CD4-positive, alpha-beta T cell treated with Interleukin-4 for 4 hours (primary cell): ENCODE measurements around the gene GLB1L.
"Not testable (repeated sequence)": the region's sequence is repeated elsewhere in the genome, so short reads cannot be mapped to it uniquely, and the experiment has no call there.

Experiments
- DNase-seq: peaks from one replicate; pipeline ENCODE4 v3.0.0-alpha.2; 2020

The GLB1L gene

DNA sequence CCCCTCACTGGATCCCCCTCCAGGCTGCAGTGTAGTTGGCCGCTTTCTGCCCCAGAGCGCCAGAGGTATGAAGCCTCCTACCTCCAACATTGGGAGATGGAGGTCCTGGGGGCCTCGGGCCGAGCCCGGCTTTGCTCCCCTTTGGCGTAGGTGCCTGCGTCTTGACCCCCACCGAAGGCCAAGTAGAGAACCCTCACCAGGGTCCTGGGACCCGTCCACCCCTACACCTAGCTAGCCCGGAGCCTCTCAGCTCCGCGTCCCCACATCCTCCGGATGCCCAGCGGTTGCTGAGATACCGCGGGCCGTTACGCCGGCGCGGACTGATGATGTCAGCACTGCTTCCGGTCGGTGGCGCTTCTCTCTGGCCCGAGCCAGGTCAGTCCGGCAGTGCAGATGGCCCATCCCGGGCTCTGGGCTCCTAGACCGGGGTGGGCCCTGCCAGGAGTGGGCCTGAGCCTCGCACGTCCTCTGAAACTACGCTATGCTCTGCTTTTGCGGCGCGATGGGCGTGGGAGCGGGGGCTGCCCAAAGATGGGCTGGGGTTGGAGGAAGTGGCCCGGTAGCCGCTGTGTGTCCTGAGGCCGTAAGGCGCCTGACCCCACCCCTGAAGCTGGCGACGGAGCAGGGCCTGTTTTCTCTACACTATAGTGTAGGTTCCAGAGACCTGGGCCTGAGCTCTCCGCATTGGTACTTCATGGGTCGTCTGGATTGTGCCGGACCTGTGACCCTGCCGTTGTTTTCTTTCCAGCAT is at the start of gene GLB1L, which contains the start of gene STK16:
GLB1L (minus strand) TSS at position 297 of the 751 bp plus-strand sequence. CDS start 1,871 bp downstream, outside the sequence.
STK16 (plus strand) TSS at position 332 of the 751 bp plus-strand sequence. CDS start 521 bp downstream, outside the sequence.
- DNase-seq: peak; percentile 85

DNA sequence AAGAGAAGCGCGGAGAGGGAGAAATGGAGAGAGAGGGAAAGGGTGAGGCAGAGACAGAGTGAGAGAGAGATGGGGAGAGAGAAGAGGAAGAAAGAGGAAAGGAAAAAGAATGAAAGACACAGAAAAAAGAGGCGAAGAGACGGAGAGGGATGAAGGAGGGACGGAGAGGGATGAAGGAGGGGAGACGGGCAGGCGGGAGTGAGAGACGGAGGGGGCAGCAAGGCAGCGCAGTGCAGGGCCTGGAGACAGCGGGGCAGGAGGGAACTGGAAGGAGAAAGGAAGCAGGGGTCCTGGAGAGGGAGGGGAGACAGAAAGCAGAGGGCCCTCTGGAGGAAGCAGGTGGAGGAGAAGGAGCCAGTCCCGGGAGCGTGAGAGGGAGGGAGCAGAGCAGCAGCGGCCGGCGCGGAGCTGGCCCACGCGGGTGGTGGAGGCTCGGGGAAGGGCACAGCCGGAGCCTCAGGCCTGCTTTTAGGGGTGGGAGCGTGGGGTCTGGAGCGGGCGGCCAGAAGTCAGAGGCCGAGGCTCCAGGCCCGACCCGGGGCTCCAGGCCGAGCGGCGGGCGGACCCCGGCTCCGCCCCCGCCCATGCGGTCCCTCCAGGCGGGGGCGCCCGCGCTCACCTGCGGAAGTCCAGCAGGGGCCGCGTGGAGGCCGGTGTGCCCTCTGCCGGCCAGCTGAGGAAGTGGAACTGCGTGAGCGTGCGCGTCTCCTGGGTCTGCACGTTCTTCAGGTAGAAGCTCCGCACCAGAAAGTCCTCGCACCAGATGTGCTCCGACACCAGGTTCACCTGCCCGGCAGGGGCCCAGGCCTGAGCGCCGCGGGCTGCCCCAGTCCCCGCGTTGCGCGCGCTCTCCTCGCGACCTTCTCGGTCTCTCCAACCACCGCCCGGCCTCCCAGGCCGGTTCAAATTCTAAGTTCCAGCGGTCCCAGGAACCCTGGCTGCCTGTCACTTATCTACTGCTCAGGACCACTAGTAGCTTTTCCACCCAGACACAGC is 49.4 kb upstream of the GLB1L start:
- peak; percentile 88 for DNase-seq

- DNase-seq: no peak
Observed at GRCh38 chr2:219293736-219294231, 48.5 kb upstream of the GLB1L start.

GRCh38 chr2:219292616-219293015 is 47.4 kb upstream of the GLB1L start:
- DNase-seq: no peak

DNA sequence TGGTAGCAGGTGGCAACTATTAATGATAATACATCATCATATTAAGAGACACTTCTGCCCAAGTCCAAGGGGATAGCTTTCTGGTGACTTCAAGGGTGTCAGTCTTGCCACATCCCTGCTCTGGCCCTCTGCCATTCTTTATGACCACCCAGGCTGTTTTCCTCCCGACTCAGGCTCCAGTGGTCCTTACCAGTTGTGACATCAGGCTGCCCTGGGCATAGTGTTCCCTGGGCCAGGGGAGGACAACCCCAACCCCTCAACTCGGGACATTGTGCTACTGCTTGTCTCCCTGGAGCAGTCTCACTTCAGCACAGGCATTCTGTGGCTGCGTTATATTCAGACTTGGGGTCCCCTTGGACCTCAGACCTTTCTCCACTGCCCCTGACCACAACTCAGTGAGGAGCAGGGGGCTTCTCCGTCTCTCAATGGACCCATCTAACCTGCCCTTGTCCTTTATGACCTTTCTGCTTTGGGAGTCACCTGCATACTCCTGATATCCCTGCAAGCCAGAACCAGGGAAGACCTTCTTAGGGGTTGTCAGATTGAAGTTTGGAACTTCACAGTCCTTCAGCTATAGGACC is 46.8 kb upstream of the GLB1L start:
- no peak for DNase-seq

DNA sequence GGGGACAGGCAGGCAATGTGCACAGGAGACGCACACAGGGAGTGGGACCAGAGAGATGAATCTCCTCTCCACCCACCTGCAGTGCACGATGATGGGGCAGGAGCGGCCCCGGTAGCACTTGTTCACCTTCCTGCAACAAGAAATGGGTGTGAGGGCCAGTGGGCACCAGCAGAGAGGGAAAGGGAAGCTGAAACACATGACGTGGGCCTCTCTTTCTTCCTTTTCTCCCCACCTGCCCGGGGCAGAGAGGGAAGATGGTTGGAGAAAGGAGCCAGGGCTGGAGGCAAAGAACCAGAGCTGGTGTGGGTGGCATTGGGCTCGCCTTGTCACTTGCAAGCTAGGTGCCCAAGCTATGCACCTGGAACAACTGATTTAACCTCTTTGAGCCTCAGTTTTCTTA is 46.1 kb upstream of the GLB1L start:
- DNase-seq: no peak

GRCh38 chr2:219290381-219291171 is 45.3 kb upstream of the GLB1L start:
- DNase-seq: no peak

DNA sequence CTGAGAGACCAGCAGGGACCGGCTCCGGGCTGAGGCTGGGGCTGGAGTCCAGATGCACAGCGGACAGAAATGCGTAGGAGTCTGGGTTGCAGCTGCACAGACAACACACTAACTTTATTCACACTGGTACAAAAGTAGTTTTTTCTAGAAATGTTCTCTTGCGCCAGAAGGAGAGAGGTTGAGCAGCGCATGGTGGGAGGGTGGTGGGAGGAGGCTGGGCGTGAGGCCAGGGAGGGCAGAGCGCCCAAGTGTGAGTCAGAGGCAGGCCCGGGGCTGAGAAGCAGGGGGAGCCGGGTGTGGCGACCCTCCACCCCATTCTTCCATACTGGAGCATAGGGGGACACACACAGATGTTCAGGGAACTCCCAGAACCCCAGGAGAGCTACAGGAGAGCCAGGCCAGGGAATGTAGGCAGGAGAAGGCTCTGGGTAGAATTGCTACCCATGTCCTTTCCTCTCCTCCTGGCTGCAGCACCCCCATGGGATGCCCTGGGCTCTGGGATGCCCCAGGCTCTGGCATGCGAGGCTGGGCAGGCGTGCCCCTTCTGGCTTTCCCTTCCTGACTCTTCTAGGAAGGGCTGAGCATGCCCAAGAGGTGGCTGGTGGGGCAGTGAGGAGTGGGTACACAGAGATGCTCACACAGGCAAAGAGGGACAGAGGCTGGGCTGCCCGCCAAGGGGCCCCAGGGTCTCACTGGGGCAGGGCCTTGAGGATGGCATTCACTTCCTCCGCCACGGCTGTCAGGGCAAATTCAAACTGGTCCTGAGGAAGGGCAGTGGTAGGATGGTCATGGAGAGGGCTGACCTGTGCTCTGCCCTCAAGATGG is 44.5 kb upstream of the GLB1L start:
- no peak for DNase-seq

- no peak for DNase-seq
Observed at GRCh38 chr2:219289195-219289536, 43.9 kb upstream of the GLB1L start.

DNA sequence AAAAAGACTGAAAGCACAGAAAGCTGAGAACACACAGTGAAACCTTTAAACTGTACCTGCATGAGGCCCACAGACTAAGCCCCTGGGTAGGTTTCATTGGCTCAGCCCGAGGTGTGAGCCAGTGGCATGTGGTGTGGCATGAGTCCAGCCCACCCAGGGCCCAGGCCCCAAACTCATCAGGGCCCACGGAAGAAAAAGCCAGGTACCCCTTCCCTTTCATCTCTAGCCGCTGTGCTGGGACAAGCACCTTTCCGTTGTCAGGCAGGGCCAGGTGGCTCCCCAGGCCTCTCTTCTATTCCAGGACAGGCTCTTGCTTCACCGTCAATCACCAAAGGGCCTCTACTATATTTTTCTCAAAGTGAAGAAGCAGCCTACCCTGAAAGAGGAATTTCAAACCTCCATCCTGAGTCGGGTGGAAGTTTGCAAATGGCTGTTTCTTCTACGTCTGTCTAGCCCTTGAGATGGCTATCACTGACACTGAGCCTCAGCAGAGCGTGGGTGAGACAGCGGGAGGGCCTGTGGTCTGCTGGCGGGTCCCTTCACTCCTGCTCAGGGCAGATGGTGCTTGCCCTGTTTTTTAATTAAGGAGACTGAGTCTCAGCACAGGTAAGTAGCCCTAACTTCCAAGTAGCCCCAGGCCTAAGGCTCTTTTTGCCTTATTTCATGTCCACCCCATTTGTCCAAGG is 42.5 kb upstream of the GLB1L start:
- DNase-seq: no peak

DNA sequence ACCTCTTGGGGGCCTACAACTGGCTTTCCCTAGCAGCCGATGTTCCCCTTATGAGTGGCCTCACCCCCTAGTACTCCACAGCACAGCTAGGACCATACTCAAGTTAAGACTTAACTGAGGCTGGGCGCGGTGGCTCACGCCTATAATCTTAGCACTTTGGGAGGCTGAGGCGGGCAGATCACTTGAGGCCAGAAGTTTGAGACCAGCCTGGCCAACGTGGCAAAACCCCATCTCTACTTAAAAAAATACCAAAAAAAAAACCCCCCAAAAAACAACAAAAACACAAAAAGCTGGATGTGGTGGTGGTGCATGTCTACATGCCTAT is 41.8 kb upstream of the GLB1L start:
- not testable (repeated sequence) for DNase-seq

DNA sequence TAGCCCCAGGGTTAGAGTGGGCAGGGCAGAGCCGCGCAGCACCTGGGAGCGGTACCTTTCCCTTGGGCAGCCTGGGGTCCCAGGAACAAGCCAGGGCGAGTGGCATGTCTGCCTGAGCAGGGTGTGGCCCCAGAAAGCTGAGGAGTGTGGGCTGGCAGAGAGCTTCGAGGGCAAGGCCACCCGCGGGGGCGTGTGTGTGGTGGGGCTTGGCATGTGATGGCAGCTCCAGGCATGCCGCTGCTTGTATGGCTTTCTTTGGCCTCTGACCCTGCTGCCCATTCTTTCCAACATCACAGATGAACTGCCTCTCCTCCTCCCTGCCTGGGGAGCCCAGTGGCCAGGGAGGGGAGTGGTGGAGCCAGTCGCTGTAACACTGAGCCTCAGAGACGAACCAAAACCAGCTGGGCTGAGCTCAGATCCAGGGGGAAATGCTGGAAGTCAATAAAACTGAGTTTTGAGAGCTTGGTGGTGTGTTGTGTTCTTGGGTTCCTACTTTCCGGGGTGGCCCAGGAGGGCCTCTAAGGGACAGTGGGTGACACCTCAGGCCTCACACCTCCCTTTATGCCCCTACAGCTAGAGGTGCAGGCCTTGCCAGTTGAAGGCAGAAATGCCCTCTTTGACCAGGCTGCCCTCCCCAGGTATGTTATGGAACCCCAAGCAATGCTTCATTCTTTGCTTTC is 41.3 kb upstream of the GLB1L start:
- no peak for DNase-seq

DNA sequence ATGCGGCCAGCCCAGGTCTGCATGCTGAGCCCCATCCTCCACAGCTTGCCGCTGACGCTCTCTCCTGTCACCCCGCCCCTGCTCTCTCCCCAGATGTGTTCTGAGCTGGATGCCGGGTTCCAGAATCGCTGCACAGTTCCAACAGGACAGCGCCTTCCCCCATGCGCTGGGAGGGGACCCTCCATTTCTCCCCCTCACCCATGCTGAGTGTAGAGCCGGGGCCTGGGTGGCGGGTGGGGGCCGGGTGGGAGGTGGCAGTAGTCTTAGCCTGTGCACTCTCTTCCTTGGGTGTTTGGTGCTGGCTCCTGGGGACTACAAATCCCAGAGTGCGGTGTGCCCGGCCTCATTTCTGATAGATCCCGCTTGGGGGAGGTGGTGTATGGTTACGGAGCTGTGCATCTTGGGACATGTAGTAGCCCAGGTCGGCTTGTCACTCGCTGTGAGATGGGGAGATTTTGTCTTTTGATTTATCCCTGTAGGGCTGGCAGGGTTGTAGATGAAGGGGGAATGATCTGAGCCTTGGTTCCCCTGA is 40.7 kb upstream of the GLB1L start:
- DNase-seq: no peak

DNA sequence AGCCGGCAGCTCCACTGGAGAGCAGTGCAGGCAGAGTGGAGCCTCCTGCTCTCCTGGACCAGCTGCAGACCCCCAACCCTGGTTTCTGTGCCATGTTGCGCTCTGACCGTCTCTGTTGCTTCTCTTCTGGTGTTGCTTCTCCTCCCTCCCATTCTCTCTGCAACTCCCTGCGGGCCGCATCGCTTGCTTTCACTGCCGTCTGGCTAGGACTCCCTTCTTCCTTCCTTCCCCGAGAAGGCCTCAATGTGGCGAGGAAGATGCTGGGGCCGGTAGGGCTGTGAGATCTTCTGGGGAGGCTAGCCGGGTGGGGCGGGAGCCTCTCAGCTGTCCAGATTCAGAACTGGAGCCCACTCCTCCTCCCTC is 40.1 kb upstream of the GLB1L start:
- no peak for DNase-seq

- no peak for DNase-seq
Observed at GRCh38 chr2:219284501-219285372, 39.5 kb upstream of the GLB1L start.

DNA sequence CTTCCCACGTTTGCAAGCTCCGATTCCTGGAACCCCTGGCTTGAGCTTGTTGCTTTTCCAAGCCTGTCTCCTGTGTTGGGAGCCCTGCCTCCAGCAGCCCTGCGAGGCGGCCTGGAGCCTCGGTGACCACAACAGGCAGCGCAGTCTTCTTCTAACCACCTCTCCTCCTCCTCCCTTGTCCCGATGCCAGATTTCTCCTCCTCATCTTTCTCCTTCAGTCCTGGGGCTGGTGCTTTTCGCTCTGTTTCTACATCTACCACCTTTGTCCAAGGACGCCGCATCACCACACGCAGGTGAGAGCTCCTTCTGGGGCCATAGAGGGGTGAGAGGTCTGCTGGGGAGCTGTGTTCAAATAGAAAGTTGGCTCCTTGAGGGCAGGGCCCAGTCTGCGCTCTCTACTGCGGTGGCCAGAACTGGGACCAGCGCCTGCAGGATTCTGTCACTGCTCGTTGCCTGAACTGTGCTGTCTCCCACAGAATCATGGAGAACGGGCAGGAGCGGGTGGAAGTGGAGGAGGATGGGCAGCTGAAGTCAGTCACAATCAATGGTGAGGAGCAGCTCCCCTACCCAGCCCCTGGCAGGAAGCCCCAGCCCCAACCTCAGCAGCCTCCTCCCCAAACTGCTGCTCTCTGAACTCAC is 37.8 kb upstream of the GLB1L start:
- DNase-seq: no peak

- DNase-seq: no peak
Observed at GRCh38 chr2:219282375-219282774, 37.1 kb upstream of the GLB1L start.

- no peak for DNase-seq
Observed at GRCh38 chr2:219281588-219281987, 36.3 kb upstream of the GLB1L start.

- no peak for DNase-seq
Observed at GRCh38 chr2:219280651-219281050, 35.4 kb upstream of the GLB1L start.
